ENCODE measurements around the gene SRRM3. TPM values are rescaled to one million over a fixed set of nuclear protein-coding genes. Genes with fewer than 3 reads are reported as not detected.
"Not testable (repeated sequence)": the region's sequence is repeated elsewhere in the genome, so short reads cannot be mapped to it uniquely, and the experiment has no call there.

The SRRM3 gene
- total and polyA plus RNA-seq, 9 donors = 0.31 to 0.79 (median 0.49) TPM

DNA sequence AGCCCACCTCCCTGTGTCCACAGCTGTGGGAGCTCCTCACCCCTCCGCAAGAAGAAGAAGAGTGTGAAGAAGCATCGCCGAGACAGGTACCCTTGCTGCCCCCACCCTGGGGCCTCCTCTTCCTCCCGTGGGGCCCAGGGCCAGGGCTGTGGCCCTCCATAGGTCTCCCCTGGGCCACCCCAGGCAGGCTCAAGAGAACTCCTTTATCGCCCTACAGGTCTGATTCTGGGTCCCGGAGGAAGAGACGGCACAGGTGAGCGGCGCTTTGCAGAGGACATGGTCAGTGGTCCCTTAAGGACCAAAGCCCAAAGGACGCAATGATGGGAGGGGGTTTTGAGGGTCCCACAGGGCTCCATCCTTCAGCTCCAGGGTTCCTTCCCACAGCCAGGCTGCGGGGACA, 59.6 kb downstream of the SRRM3 start:
- Histone ChIP-seq H3K27me3 (ENCODE audit: control insufficient read depth, insufficient read depth, low read length) (peaks cover 59% of the 10 kb centered on the region), H3K4me1 (ENCODE audit: control insufficient read depth, insufficient read depth, low read length) (peaks cover 2% of the 10 kb centered on the region)
- WGBS (ENCODE audit: insufficient coverage) = 89% methylated on average over 10 of the region's 11 CpGs

DNA sequence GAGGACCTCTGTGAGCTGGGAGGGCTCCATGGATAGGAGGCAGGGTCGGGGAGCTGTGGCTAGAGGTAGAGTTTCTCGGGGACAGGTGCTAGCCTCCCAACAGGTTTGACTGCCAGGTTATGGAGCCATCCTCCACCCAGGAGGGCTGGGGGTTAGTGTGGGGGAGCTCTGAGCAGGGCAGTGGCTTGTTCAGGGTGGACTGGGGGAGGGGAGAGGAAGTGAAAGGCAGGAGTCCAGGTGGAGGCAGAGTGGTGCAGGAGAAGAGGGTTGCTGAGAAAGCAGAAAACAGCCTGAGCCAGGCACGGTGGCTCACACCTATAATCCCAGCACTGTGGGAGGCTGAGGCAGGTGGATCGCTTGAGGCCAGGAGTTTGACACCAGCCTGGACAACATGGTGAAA, 60.2 kb downstream of the SRRM3 start:
- H3K4me1 ChIP-seq (ENCODE audit: control insufficient read depth, insufficient read depth, low read length) = peaks cover 4% of the 10 kb centered on the region
- H3K27me3 ChIP-seq (ENCODE audit: control insufficient read depth, insufficient read depth, low read length) = peaks cover 62% of the 10 kb centered on the region
- H3K36me3 ChIP-seq (ENCODE audit: control insufficient read depth, insufficient read depth, low read length) = no peaks in the 10 kb centered on the region
- H3K4me3 ChIP-seq (ENCODE audit: low read length) = no peak overlapping the region
- 53% methylated on average over 2 of the region's 4 CpGs for whole genome bisulfite sequencing (ENCODE audit: insufficient coverage)
- H3K9me3 ChIP-seq (replicated peaks; ENCODE audit: control insufficient read depth, low read depth, low read length) = no peaks in the 10 kb centered on the region
- DNase-seq = no peak
- H3K27ac ChIP-seq (ENCODE audit: low read length) = no peak overlapping the region

More for the DNA sequence above, 59.6 kb downstream of the SRRM3 start:
- no peak overlapping the region for H3K4me3 ChIP-seq (ENCODE audit: low read length)
- H3K9me3 ChIP-seq (replicated peaks; ENCODE audit: control insufficient read depth, low read depth, low read length) = no peaks in the 10 kb centered on the region
- no peaks in the 10 kb centered on the region for H3K36me3 ChIP-seq (ENCODE audit: control insufficient read depth, insufficient read depth, low read length)
- DNase-seq = no peak
- no peak overlapping the region for H3K27ac ChIP-seq (ENCODE audit: low read length)

DNA sequence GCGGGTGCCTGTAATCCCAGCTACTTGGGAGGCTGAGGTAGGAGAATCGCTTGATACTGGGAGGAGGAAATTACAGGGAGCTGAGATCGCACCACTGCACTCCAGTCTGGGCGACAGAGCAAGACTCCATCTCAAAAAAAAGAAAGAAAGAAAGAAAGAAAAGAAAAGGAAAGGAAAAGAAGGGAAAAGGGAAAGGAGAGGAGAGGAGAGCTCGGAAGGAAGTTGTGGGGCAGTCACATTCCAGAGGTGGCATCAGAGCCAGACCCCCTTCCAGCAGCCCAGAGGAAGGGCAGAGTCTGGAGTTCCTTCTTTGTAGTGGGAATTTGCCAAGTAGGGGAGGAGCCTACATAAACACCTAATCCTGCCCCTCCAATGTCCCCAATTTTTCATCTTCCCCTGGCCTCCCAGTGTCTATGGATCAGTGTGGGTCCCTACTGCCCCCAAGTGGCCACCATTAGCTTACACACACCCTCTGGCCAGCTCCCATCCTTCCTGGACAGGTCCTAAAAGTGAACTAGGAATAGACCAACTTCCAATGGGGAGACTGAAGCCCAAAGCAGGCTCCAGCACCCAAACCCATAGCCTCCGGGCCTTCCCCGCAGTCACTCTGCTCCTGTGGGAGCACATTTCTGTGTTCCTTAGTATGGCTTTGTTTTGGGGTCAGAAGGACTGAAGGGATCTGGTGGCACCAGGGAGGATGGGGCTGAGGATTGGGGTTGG, 61.1 kb downstream of the SRRM3 start:
- Histone ChIP-seq H3K4me1 (ENCODE audit: control insufficient read depth, insufficient read depth, low read length) (peaks cover 8% of the 10 kb centered on the region), H3K27ac (ENCODE audit: low read length) (no peak overlapping the region), H3K9me3 (replicated peaks; ENCODE audit: control insufficient read depth, low read depth, low read length) (no peaks in the 10 kb centered on the region), H3K4me3 (ENCODE audit: low read length) (no peak overlapping the region), H3K27me3 (ENCODE audit: control insufficient read depth, insufficient read depth, low read length) (peaks cover 64% of the 10 kb centered on the region), H3K36me3 (ENCODE audit: control insufficient read depth, insufficient read depth, low read length) (no peaks in the 10 kb centered on the region)
- WGBS (ENCODE audit: insufficient coverage) = 100% methylated on average over 1 of the region's 7 CpGs
- peak; percentile 45 for DNase-seq

DNA sequence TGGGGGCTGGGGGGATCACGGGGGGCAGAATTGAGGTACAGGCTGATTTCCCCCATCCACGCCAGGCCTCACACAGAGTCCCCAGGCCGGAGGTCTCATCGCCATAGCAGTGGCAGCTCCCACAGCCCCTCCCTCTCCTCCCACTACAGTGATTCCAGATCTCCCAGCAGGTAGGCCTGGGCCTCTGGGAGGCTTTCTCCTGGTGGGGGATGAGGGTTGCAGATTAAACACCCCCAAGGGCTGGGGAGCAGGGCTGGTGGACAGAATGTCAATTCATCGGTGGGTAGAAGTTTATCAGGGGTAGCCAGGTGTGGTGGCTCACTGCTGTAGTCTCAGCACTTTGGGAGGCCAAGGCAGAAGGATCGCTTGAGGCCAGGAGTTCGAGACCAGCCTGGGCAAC, 63.6 kb downstream of the SRRM3 start:
- Histone ChIP-seq H3K27ac (ENCODE audit: low read length) (no peak overlapping the region), H3K9me3 (replicated peaks; ENCODE audit: control insufficient read depth, low read depth, low read length) (no peaks in the 10 kb centered on the region), H3K4me3 (ENCODE audit: low read length) (no peak overlapping the region), H3K27me3 (ENCODE audit: control insufficient read depth, insufficient read depth, low read length) (peaks cover 62% of the 10 kb centered on the region), H3K4me1 (ENCODE audit: control insufficient read depth, insufficient read depth, low read length) (peaks cover 6% of the 10 kb centered on the region), H3K36me3 (ENCODE audit: control insufficient read depth, insufficient read depth, low read length) (no peaks in the 10 kb centered on the region)
- WGBS (ENCODE audit: insufficient coverage) = 60% methylated on average over 1 of the region's 7 CpGs
- no peak for DNase-seq

DNA sequence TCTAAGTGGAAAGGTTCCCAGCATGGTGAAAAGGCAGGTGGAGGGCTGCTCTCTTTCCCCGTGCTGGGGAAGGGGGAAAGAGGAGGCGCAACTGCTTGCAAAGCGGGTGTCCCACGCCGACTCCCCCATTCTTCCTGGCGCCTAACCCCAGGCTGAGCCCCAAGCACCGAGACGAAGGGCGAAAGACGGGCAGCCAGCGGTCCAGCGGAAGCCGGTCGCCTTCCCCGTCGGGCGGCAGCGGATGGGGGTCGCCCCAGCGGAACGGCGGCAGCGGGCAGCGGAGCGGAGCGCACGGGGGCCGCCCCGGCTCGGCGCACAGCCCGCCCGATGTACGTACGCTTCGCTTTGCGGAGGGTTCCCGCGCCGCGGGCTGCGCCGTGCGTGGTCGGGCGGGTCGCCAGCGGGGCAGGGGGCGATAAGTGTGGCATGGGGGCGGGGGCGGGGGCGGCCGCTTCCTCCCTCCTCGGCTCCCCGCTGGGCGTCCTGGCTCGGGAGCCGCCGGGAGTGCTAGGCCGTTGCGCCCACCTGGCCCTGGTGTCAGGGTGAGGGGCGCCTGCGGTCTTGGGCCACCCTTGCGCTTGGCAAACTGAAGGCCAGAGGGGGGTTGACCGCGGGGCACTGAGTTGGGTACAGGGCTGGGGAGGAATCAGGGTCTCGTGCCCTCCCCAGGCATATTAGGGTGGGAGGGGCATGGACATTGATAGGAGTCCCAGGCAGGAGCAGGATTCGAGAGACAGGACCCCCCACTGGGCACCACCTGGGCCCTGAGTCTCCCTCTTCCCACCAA, 65.6 kb downstream of the SRRM3 start:
- DNase-seq = no peak
- Histone ChIP-seq H3K4me1 (ENCODE audit: control insufficient read depth, insufficient read depth, low read length) (peaks cover 6% of the 10 kb centered on the region), H3K4me3 (ENCODE audit: low read length) (no peak overlapping the region), H3K27ac (ENCODE audit: low read length) (no peak overlapping the region), H3K9me3 (replicated peaks; ENCODE audit: control insufficient read depth, low read depth, low read length) (no peaks in the 10 kb centered on the region), H3K36me3 (ENCODE audit: control insufficient read depth, insufficient read depth, low read length) (no peaks in the 10 kb centered on the region), H3K27me3 (ENCODE audit: control insufficient read depth, insufficient read depth, low read length) (peaks cover 60% of the 10 kb centered on the region)
- WGBS (ENCODE audit: insufficient coverage) = under 1% methylated on average over 57 of the region's 68 CpGs

DNA sequence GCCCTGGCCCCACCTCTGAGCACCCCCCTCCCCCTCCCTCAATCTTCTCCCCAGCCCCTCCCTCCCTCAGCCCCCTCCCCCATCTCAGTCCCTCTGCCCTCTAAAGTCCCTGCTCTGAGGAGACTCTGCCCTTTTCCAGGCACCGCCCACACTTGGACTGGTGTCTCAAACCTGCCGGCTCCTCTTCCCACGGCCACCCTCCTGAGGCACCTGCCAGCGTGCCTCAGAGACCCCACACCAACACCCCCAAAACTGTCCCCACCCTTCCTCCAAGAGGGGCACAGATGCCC, 66.1 kb downstream of the SRRM3 start:
- H3K36me3 ChIP-seq (ENCODE audit: control insufficient read depth, insufficient read depth, low read length) = no peaks in the 10 kb centered on the region
- H3K27me3 ChIP-seq (ENCODE audit: control insufficient read depth, insufficient read depth, low read length) = peaks cover 63% of the 10 kb centered on the region
- no peak overlapping the region for H3K27ac ChIP-seq (ENCODE audit: low read length)
- peaks cover 6% of the 10 kb centered on the region for H3K4me1 ChIP-seq (ENCODE audit: control insufficient read depth, insufficient read depth, low read length)
- H3K4me3 ChIP-seq (ENCODE audit: low read length) = no peak overlapping the region
- no peaks in the 10 kb centered on the region for H3K9me3 ChIP-seq (replicated peaks; ENCODE audit: control insufficient read depth, low read depth, low read length)
- DNase-seq = no peak
- WGBS (ENCODE audit: insufficient coverage) = 10% methylated on average over 4 of the region's 4 CpGs

DNA sequence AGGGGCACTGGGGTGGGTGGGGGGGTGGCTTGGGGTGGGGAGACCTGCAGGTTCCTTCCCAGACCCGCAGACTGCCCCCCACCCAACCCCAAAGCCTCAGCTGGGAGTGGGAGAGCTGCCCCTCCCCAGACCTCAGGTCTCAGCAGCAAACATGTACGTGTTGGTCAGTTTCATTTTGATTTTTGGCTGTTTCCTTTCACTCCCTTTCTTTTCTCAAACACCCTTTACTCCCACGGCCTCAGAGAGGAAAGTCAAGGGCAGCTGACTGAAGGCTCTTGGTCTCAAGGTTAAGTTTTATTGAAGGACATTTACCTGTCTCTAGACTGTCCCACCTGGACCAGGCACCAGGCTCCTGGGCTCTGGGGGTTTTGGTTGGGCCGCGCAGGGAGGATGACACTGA, 66.7 kb downstream of the SRRM3 start:
- H3K4me3 ChIP-seq (ENCODE audit: low read length) = no peak overlapping the region
- H3K27me3 ChIP-seq (ENCODE audit: control insufficient read depth, insufficient read depth, low read length) = peaks cover 63% of the 10 kb centered on the region
- DNase-seq = no peak
- no peaks in the 10 kb centered on the region for H3K36me3 ChIP-seq (ENCODE audit: control insufficient read depth, insufficient read depth, low read length)
- H3K9me3 ChIP-seq (replicated peaks; ENCODE audit: control insufficient read depth, low read depth, low read length) = no peaks in the 10 kb centered on the region
- no CpG with 5 or more reads among the region's 5 CpGs for WGBS (ENCODE audit: insufficient coverage)
- H3K27ac ChIP-seq (ENCODE audit: low read length) = no peak overlapping the region
- H3K4me1 ChIP-seq (ENCODE audit: control insufficient read depth, insufficient read depth, low read length) = peaks cover 6% of the 10 kb centered on the region

DNA sequence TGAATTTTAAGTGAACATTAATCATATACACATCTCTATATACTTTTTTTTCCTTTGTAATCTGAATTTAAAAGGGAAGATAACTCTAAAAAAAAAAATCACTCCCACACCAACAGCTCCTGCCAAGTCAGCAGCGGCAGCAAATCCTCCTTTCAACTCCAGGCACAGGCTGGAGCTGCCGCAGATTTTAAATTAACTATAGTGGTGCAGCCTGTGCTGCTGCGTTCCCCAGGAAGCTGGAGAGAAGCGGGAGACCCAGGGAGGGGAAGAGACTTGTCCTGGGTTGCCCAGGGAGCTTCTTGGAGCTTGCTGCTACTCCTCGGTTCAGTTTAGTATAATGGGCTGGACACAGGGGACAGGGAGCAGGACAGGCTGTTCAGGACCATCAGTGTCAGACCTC, 68.2 kb downstream of the SRRM3 start:
- no peak for DNase-seq
- Histone ChIP-seq H3K4me3 (ENCODE audit: low read length) (no peak overlapping the region), H3K27ac (ENCODE audit: low read length) (no peak overlapping the region), H3K4me1 (ENCODE audit: control insufficient read depth, insufficient read depth, low read length) (peaks cover 6% of the 10 kb centered on the region), H3K36me3 (ENCODE audit: control insufficient read depth, insufficient read depth, low read length) (no peaks in the 10 kb centered on the region), H3K9me3 (replicated peaks; ENCODE audit: control insufficient read depth, low read depth, low read length) (no peaks in the 10 kb centered on the region), H3K27me3 (ENCODE audit: control insufficient read depth, insufficient read depth, low read length) (peaks cover 73% of the 10 kb centered on the region)
- WGBS (ENCODE audit: insufficient coverage) = 5% methylated on average over 3 of the region's 5 CpGs

DNA sequence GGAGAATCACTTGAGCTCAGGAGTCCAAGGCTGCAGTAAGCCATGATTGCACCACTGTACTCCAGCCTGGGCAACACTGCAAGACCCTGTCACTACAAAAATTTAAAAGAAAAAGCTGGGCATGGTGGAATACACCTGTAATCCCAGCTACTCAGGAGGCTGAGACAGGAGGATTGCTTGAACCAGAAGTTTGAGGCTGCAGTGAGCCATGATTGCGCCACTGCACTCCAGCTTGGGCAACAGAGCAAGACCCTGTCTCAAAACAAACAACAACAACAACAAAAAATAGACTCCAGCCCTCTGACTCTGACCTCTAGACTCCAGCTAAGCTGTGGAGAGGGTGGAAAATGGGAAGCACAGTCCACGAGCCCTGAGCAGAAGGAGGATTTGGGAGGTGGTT, 69.7 kb downstream of the SRRM3 start:
- DNase-seq = not testable (repeated sequence)
- no CpG with 5 or more reads among the region's 2 CpGs for WGBS (ENCODE audit: insufficient coverage)
- peaks cover 78% of the 10 kb centered on the region for H3K27me3 ChIP-seq (ENCODE audit: control insufficient read depth, insufficient read depth, low read length)

DNA sequence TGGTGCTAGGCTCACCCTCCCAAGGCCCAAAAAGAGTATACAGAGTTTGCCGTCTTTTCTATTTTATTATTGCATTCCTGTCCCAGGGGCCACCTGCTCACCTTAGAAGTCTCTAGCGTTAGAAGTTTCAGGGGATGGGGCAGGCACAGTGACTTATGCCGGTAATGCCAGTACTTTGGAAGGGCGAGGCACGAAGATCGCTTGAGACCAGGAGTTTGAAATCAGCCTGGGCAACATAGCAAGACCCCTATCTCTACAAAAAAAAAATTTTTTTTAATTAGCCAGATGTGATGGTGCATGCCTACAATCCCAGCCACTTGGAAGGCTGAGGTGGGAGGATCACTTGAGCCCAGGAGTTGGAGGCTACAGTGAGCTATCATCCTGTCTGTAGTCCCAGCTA, 70.4 kb downstream of the SRRM3 start:
- Histone ChIP-seq H3K27me3 (ENCODE audit: control insufficient read depth, insufficient read depth, low read length) (peaks cover 79% of the 10 kb centered on the region), H3K4me1 (ENCODE audit: control insufficient read depth, insufficient read depth, low read length) (peaks cover 3% of the 10 kb centered on the region)

More for the DNA sequence above, 69.7 kb downstream of the SRRM3 start:
- H3K27ac ChIP-seq (ENCODE audit: low read length); H3K36me3 ChIP-seq (ENCODE audit: control insufficient read depth, insufficient read depth, low read length); H3K9me3 ChIP-seq (replicated peaks; ENCODE audit: control insufficient read depth, low read depth, low read length); H3K4me1 ChIP-seq (ENCODE audit: control insufficient read depth, insufficient read depth, low read length); H3K4me3 ChIP-seq (ENCODE audit: low read length): not testable (repeated sequence)

More for the DNA sequence above, 70.4 kb downstream of the SRRM3 start:
- no peak for DNase-seq
- H3K4me3 ChIP-seq (ENCODE audit: low read length) = no peak overlapping the region
- H3K9me3 ChIP-seq (replicated peaks; ENCODE audit: control insufficient read depth, low read depth, low read length) = no peaks in the 10 kb centered on the region
- 75% methylated on average over 2 of the region's 6 CpGs for WGBS (ENCODE audit: insufficient coverage)
- H3K36me3 ChIP-seq (ENCODE audit: control insufficient read depth, insufficient read depth, low read length) = no peaks in the 10 kb centered on the region
- H3K27ac ChIP-seq (ENCODE audit: low read length) = no peak overlapping the region

Measured in muscle of leg (tissue), 11 donors.